ENCODE measurements around the gene LGALS1.

The LGALS1 gene

GRCh38 chr22:37632174-37633088, 43.0 kb upstream of the LGALS1 start:
- no peak overlapping the region for H3K27ac ChIP-seq

GRCh38 chr22:37633089-37633624, 42.3 kb upstream of the LGALS1 start:
- H3K27me3 ChIP-seq (replicated peaks) = no peaks in the 10 kb centered on the region
- H3K36me3 ChIP-seq (replicated peaks) = no peaks in the 10 kb centered on the region
- H3K4me3 ChIP-seq (ENCODE audit: low read depth, low read length) = no peak overlapping the region
- H3K27ac ChIP-seq = peak overlapping the region; percentile 66
- TF ChIP-seq, protein P1, sequence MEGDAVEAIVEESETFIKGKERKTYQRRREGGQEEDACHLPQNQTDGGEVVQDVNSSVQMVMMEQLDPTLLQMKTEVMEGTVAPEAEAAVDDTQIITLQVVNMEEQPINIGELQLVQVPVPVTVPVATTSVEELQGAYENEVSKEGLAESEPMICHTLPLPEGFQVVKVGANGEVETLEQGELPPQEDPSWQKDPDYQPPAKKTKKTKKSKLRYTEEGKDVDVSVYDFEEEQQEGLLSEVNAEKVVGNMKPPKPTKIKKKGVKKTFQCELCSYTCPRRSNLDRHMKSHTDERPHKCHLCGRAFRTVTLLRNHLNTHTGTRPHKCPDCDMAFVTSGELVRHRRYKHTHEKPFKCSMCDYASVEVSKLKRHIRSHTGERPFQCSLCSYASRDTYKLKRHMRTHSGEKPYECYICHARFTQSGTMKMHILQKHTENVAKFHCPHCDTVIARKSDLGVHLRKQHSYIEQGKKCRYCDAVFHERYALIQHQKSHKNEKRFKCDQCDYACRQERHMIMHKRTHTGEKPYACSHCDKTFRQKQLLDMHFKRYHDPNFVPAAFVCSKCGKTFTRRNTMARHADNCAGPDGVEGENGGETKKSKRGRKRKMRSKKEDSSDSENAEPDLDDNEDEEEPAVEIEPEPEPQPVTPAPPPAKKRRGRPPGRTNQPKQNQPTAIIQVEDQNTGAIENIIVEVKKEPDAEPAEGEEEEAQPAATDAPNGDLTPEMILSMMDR (IDR thresholded peaks at IDR 0.05; ENCODE audit: low read depth, low read length, missing control alignments) = no peak
- no peak for DNase-seq
- in situ Hi-C loops (cut with HindIII; ENCODE audit: low pct_ligation_motif_present, low sequenced_read_pairs) = no loop called here

More at GRCh38 chr22:37632174-37633088, 43.0 kb upstream of the LGALS1 start:
- H3K27me3 ChIP-seq (replicated peaks) = no peaks in the 10 kb centered on the region
- TF ChIP-seq, protein P1 (IDR thresholded peaks at IDR 0.05; ENCODE audit: low read depth, low read length, missing control alignments) = no peak
- no peaks in the 10 kb centered on the region for H3K36me3 ChIP-seq (replicated peaks)
- H3K4me3 ChIP-seq (ENCODE audit: low read depth, low read length) = no peak overlapping the region
- DNase-seq = no peak
- in situ Hi-C loops (cut with HindIII; ENCODE audit: low pct_ligation_motif_present, low sequenced_read_pairs) = no loop called here

DNA sequence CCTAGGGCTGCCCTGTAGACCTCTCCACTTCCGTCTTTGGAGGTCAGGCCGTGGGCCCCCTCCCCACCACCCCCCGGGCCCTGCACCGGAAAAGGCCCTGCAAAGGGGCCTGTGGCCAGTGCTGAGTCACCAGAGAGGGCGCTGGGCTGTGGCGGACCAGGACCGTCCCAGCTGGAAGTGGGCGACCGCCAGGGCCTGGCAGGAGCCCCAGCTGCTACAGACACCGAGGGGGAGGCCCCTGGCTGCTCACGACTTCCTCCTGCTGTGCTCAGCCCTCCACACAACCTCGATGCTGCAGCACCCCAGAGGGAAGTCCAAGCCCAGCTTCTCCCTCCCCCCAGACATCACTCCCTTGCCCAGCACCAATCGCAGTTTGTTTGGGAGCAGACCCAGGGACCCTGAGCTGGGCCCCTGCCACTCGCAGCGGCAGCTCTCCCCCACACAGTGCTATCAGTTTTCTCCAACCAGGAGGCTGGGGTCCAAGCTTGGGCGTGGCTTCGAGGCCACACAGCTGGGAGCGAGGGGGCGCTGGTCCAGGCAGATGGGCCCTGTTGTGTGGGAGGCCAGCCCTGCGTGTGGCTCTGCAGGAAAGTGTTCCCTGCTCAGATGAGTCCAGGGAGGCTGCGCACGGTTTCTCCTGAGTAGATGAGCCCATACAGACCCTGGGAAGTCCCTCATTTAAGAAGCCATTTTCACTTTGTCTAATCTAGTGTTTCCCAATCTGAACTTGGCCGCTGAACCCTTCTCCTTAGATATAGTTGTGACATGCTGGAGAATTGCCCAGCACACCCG, 41.6 kb upstream of the LGALS1 start:
- TF ChIP-seq, protein P1 (IDR thresholded peaks at IDR 0.05; ENCODE audit: low read depth, low read length, missing control alignments) = peak; percentile 48
- in situ Hi-C loops (cut with HindIII; ENCODE audit: low pct_ligation_motif_present, low sequenced_read_pairs) = no loop called here
- Histone ChIP-seq H3K36me3 (replicated peaks) (no peaks in the 10 kb centered on the region), H3K27ac (peak overlapping the region; percentile 66), H3K4me3 (ENCODE audit: low read depth, low read length) (no peak overlapping the region), H3K27me3 (replicated peaks) (no peaks in the 10 kb centered on the region)
- DNase-seq = peak; percentile 76

DNA sequence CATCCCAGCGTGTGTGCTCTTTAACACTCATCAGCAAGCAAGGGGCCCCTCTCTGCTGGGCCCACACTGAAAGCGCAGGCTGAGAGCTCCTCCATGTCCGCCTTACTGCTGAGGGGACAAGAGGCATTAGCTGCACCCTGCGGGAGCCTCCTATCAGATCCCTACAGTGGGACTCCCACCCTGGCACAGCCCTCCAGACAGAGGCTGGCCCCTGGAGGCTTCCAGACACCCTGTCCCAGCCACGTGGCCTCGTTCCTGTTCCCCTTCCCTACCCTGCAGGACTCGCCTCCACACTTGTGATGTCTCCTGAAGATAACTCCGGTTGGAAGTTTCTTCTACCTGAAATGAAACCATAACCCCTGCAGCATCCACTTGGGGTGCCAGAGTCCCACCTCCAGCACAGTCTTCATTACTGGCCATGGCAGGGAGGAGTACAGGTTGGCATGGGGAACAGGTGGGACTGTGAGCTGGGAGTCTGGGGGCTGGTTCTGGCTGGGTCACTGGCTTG, 41.0 kb upstream of the LGALS1 start:
- no peak for DNase-seq
- Histone ChIP-seq H3K36me3 (replicated peaks) (no peaks in the 10 kb centered on the region), H3K27ac (peak overlapping the region; percentile 66), H3K4me3 (ENCODE audit: low read depth, low read length) (no peak overlapping the region), H3K27me3 (replicated peaks) (no peaks in the 10 kb centered on the region)
- in situ Hi-C loops (cut with HindIII; ENCODE audit: low pct_ligation_motif_present, low sequenced_read_pairs) = no loop called here
- TF ChIP-seq, protein P1 (IDR thresholded peaks at IDR 0.05; ENCODE audit: low read depth, low read length, missing control alignments) = peak; percentile 53

DNA sequence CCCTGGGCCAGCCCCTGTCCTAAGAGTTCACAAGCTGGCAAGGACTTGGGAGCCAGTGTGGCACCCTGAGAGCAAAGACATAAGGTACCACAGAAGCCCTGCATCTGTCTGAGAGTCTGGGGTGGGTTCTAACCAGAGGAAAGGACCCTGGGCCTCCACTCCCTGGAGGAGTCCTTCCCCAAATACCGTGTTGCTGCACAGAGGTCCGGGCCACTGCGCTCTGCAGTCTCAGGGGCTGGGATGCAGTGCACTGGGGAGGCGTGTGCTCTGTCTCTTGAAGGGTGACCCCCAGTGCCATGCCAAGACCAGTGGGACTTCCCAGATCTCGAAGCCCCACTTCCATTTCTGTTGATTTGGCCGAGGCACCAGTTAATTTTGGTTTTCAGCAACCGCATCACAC, 40.3 kb upstream of the LGALS1 start:
- Histone ChIP-seq H3K27ac (no peak overlapping the region), H3K4me3 (ENCODE audit: low read depth, low read length) (no peak overlapping the region), H3K27me3 (replicated peaks) (no peaks in the 10 kb centered on the region), H3K36me3 (replicated peaks) (no peaks in the 10 kb centered on the region)
- no peak for DNase-seq
- in situ Hi-C loops (cut with HindIII; ENCODE audit: low pct_ligation_motif_present, low sequenced_read_pairs) = no loop called here
- TF ChIP-seq, protein P1 (IDR thresholded peaks at IDR 0.05; ENCODE audit: low read depth, low read length, missing control alignments) = no peak
